Endodermal cell (in vitro differentiated cells): ENCODE data around the gene KCNB1. TPM values are rescaled to one million over a fixed set of nuclear protein-coding genes. Genes with fewer than 3 reads are reported as not detected.

Source experiments
- DNase-seq: peaks from one replicate; pipeline ENCODE4 v3.0.0-alpha.2; 2017
- H3K27ac ChIP-seq: 2 replicates; pipeline ENCODE4 v1.5.1; 2013; ENCODE audit warnings: mild to moderate bottlenecking, low read depth, low read length, moderate library complexity
- H3K27me3 ChIP-seq: 2 replicates; pipeline ENCODE4 v1.6.1; 2013; ENCODE audit warnings: mild to moderate bottlenecking, low read length, moderate library complexity; ENCODE audit not compliant: insufficient read depth, control insufficient read depth, poor library complexity, severe bottlenecking
- H3K36me3 ChIP-seq: 2 replicates; pipeline ENCODE4 v1.7.0; 2013; ENCODE audit warnings: mild to moderate bottlenecking, low read length, moderate library complexity; ENCODE audit not compliant: control insufficient read depth, insufficient read depth
- H3K4me1 ChIP-seq: one replicate; pipeline ENCODE4 v1.7.0; 2013; ENCODE audit warnings: low read length; ENCODE audit not compliant: control insufficient read depth, insufficient read depth
- H3K4me3 ChIP-seq: 2 replicates; pipeline ENCODE4 v1.5.1; 2013; ENCODE audit warnings: mild to moderate bottlenecking, low read length, moderate library complexity
- H3K9ac ChIP-seq: 2 replicates; pipeline ENCODE4 v1.6.1; 2013; ENCODE audit warnings: mild to moderate bottlenecking, low read length, moderate library complexity; ENCODE audit not compliant: poor library complexity, severe bottlenecking; ENCODE audit errors: extremely low read depth
- H3K9me3 ChIP-seq: 2 replicates; pipeline ENCODE4 v1.6.1; 2013; ENCODE audit warnings: mild to moderate bottlenecking, low read length, moderate library complexity; ENCODE audit not compliant: control insufficient read depth
- H3K27ac Mint-ChIP-seq: 2 replicates; pipeline ENCODE4 v1.8.0; 2020; ENCODE audit warnings: mixed read lengths
- H3K27me3 Mint-ChIP-seq: 2 replicates; pipeline ENCODE4 v1.8.0; 2021; ENCODE audit warnings: mild to moderate bottlenecking, mixed read lengths; ENCODE audit not compliant: insufficient read depth
- H3K36me3 Mint-ChIP-seq: 2 replicates; pipeline ENCODE4 v1.8.0; 2020; ENCODE audit warnings: low read depth, mixed read lengths
- H3K4me1 Mint-ChIP-seq: 2 replicates; pipeline ENCODE4 v1.8.0; 2020; ENCODE audit warnings: mixed read lengths
- H3K4me3 Mint-ChIP-seq: 2 replicates; pipeline ENCODE4 v1.8.0; 2020; ENCODE audit warnings: mild to moderate bottlenecking, moderate library complexity, mixed read lengths
- H3K9me3 Mint-ChIP-seq: 2 replicates; pipeline ENCODE4 v1.8.0; 2020; ENCODE audit warnings: mild to moderate bottlenecking, mixed read lengths
- CTCF ChIP-seq: fragments of 200-600 bp; sonication (generic); conservative IDR thresholded peaks from 2 replicates; pipeline ENCODE4 v1.5.0; 2021; ENCODE audit warnings: antibody characterized with exemption, mild to moderate bottlenecking
- WGBS, 2 experiments: methylation state at CpG; one replicate each; pipeline versions ENCODE4 v1.1.5 to v1.1.7; 2013; ENCODE audit warnings: missing lambda C conversion rate in 2 of 2, mixed read lengths in 1 of 2; ENCODE audit not compliant: insufficient coverage in 1 of 2, insufficient read length in 1 of 2; 5-methylcytosine and 5-hydroxymethylcytosine counted together
- total RNA-seq, 2 donors: library from RNA; stranded (reverse); fragmentation: NEBNext Ultra II Directional in 1 of 2; extraction: Animal tissue kit (Norgen Biotek cat#: 25700) in 1 of 2; gene quantifications; 2 replicates in 1 of 2; 3 replicates in 1 of 2; pipeline ENCODE4 v1.2.1, GENCODE V29; 2021

The KCNB1 gene
- total RNA-seq, 2 donors from 2014 or later: 0.46 to 0.84 TPM

- no peaks in the 10 kb centered on the region for H3K27me3 Mint-ChIP-seq
- H3K4me1 ChIP-seq: no peaks in the 10 kb centered on the region
- TF ChIP-seq CTCF: peak; percentile 66
- no peak overlapping the region for H3K27ac ChIP-seq
- peaks cover 4% of the 10 kb centered on the region for H3K27me3 ChIP-seq
- no peaks in the 10 kb centered on the region for H3K36me3 ChIP-seq
- no peak overlapping the region for H3K27ac Mint-ChIP-seq
- H3K9ac ChIP-seq: no peak overlapping the region
- no peak overlapping the region for H3K4me3 Mint-ChIP-seq
- no peaks in the 10 kb centered on the region for H3K9me3 ChIP-seq
- no peaks in the 10 kb centered on the region for H3K4me1 Mint-ChIP-seq
- no peak for DNase-seq
- no peak overlapping the region for H3K4me3 ChIP-seq
- no peaks in the 10 kb centered on the region for H3K36me3 Mint-ChIP-seq
- WGBS, 2 experiments: 88 to 97% methylated on average over 4 to 5 of the region's 7 CpGs
- no peaks in the 10 kb centered on the region for H3K9me3 Mint-ChIP-seq
These were observed 86.2 kb downstream of the KCNB1 start for GRCh38 chr20:49396230-49396629.

GRCh38 chr20:49395659-49396058, 86.8 kb downstream of the KCNB1 start:
- no peaks in the 10 kb centered on the region for H3K27me3 Mint-ChIP-seq
- 94 to 98% methylated on average over 11 of the region's 11 CpGs for WGBS, 2 experiments
- Histone ChIP-seq H3K9ac (no peak overlapping the region), H3K9me3 (no peaks in the 10 kb centered on the region), H3K27me3 (peaks cover 4% of the 10 kb centered on the region), H3K4me3 (no peak overlapping the region), H3K36me3 (no peaks in the 10 kb centered on the region), H3K4me1 (no peaks in the 10 kb centered on the region), H3K27ac (no peak overlapping the region)
- no peaks in the 10 kb centered on the region for H3K9me3 Mint-ChIP-seq
- no peaks in the 10 kb centered on the region for H3K36me3 Mint-ChIP-seq
- H3K4me1 Mint-ChIP-seq: no peaks in the 10 kb centered on the region
- TF ChIP-seq CTCF: no peak
- H3K27ac Mint-ChIP-seq: no peak overlapping the region
- no peak for DNase-seq
- H3K4me3 Mint-ChIP-seq: no peak overlapping the region

- no peaks in the 10 kb centered on the region for H3K36me3 Mint-ChIP-seq
- WGBS, 2 experiments: 94 to 97% methylated on average over 12 to 14 of the region's 14 CpGs
- no peak for DNase-seq
- peaks cover 4% of the 10 kb centered on the region for H3K27me3 ChIP-seq
- no peaks in the 10 kb centered on the region for H3K9me3 ChIP-seq
- no peak overlapping the region for H3K4me3 ChIP-seq
- H3K27ac ChIP-seq: no peak overlapping the region
- no peaks in the 10 kb centered on the region for H3K4me1 ChIP-seq
- H3K9ac ChIP-seq: no peak overlapping the region
- H3K4me3 Mint-ChIP-seq: no peak overlapping the region
- H3K4me1 Mint-ChIP-seq: no peaks in the 10 kb centered on the region
- no peaks in the 10 kb centered on the region for H3K27me3 Mint-ChIP-seq
- no peak overlapping the region for H3K27ac Mint-ChIP-seq
- no peaks in the 10 kb centered on the region for H3K9me3 Mint-ChIP-seq
- no peaks in the 10 kb centered on the region for H3K36me3 ChIP-seq
- no peak for TF ChIP-seq CTCF
These were observed 87.3 kb downstream of the KCNB1 start for GRCh38 chr20:49395183-49395582.
